Loucy (cell line): ENCODE results near the gene DHRSX.
"Not testable (repeated sequence)": the region's sequence is repeated elsewhere in the genome, so short reads cannot be mapped to it uniquely, and the experiment has no call there.

ENCODE experiments used
- H2AFZ ChIP-seq: fragments of 200-600 bp; sonication (generic); 2 replicates; pipeline ENCODE4 v1.6.0; 2016; ENCODE audit warnings: antibody characterized with exemption, mild to moderate bottlenecking, low read length, moderate library complexity
- H3F3A ChIP-seq: fragments of 200-600 bp; 2 replicates; pipeline ENCODE4 v1.6.0; 2016; ENCODE audit warnings: antibody characterized with exemption, low read depth, mild to moderate bottlenecking
- H3K27me3 ChIP-seq: fragments of 200-600 bp; sonication (generic); 2 replicates; pipeline ENCODE4 v1.6.1; 2014; ENCODE audit warnings: low read length, mild to moderate bottlenecking; ENCODE audit not compliant: insufficient read depth, poor library complexity, severe bottlenecking
- H3K36me3 ChIP-seq: fragments of 200-600 bp; sonication (generic); 2 replicates; pipeline ENCODE4 v1.6.1; 2016; ENCODE audit warnings: low read length; ENCODE audit not compliant: insufficient read depth
- H3K4me1 ChIP-seq: fragments of 200-600 bp; sonication (generic); 2 replicates; pipeline ENCODE4 v1.5.1; 2014; ENCODE audit warnings: low read length, mild to moderate bottlenecking; ENCODE audit not compliant: insufficient read depth, poor library complexity, severe bottlenecking
- H3K4me2 ChIP-seq: fragments of 200-600 bp; sonication (generic); 2 replicates; pipeline ENCODE4 v1.6.0; 2014; ENCODE audit warnings: antibody characterized with exemption, low read length, low read depth, mild to moderate bottlenecking; ENCODE audit not compliant: poor library complexity, severe bottlenecking
- H3K4me3 ChIP-seq: fragments of 200-600 bp; sonication (generic); 2 replicates; pipeline ENCODE4 v1.5.1; 2014; ENCODE audit warnings: low read length, mild to moderate bottlenecking, mixed read lengths; ENCODE audit not compliant: poor library complexity, severe bottlenecking
- H3K79me2 ChIP-seq: fragments of 200-600 bp; sonication (generic); 2 replicates; pipeline ENCODE4 v1.6.1; 2014; ENCODE audit warnings: low read length; ENCODE audit not compliant: insufficient read depth
- H3K9ac ChIP-seq: fragments of 200-600 bp; sonication (generic); 2 replicates; pipeline ENCODE4 v1.6.0; 2014; ENCODE audit warnings: mild to moderate bottlenecking, low read depth, low read length, moderate library complexity; ENCODE audit not compliant: poor library complexity, severe bottlenecking
- H3K9me2 ChIP-seq: fragments of 200-600 bp; sonication (generic); replicated peaks from 2 replicates; pipeline ENCODE4 v1.6.1; 2016; ENCODE audit warnings: low read depth, low read length, mixed read lengths
- H3K9me3 ChIP-seq: fragments of 200-600 bp; sonication (generic); 2 replicates; pipeline ENCODE4 v1.6.1; 2014; ENCODE audit warnings: mild to moderate bottlenecking, antibody characterized with exemption, low read length, low read depth; ENCODE audit not compliant: insufficient read depth
- H4K20me1 ChIP-seq: fragments of 200-600 bp; sonication (generic); 2 replicates; pipeline ENCODE4 v1.6.0; 2014; ENCODE audit warnings: antibody characterized with exemption, low read length, mild to moderate bottlenecking; ENCODE audit not compliant: insufficient read depth, poor library complexity, severe bottlenecking
- CTCF ChIP-seq: fragments of 200-600 bp; sonication (generic); conservative IDR thresholded peaks from 2 replicates; pipeline ENCODE4 v1.5.1; 2014; ENCODE audit warnings: mild to moderate bottlenecking, antibody characterized with exemption, low read length
- EZH2phosphoT487 ChIP-seq: fragments of 200-600 bp; IDR thresholded peaks from 2 replicates; pipeline ENCODE4 v1.6.1; 2018; ENCODE audit warnings: antibody characterized with exemption, mild to moderate bottlenecking, moderate library complexity, borderline replicate concordance

The DHRSX gene

DNA sequence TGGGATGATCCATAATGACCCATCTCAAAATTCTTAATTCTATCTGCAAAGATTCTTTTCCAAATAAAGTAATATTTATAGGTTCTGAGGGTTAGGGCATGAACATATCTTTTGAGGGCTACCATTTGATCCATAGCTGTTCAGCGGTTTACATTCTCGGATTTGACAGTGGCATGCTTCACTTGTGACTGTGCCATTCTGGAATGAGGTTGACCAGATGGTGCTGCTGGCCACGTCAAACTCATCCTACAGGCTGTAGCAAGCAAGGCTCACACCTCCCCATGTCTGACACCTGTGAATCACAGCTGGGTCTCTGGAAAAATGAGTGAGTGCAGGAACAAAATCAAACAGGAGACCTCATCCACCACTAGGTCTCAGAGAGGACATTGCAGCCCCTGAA, 280.5 kb downstream of the DHRSX start:
- Histone ChIP-seq H3F3A (no peaks in the 10 kb centered on the region), H3K79me2 (no peaks in the 10 kb centered on the region), H3K4me1 (no peaks in the 10 kb centered on the region), H3K9me3 (no peaks in the 10 kb centered on the region), H3K4me2 (no peak overlapping the region), H3K36me3 (peaks cover 3% of the 10 kb centered on the region; the same call in 1 of the 2 replicates), H3K9me2 (no peaks in the 10 kb centered on the region), H3K27me3 (no peaks in the 10 kb centered on the region), H2AFZ (no peak overlapping the region), H3K9ac (no peak overlapping the region), H4K20me1 (no peaks in the 10 kb centered on the region), H3K4me3 (no peak overlapping the region)
- no peak for TF ChIP-seq CTCF
- TF ChIP-seq EZH2phosphoT487: no peak

DNA sequence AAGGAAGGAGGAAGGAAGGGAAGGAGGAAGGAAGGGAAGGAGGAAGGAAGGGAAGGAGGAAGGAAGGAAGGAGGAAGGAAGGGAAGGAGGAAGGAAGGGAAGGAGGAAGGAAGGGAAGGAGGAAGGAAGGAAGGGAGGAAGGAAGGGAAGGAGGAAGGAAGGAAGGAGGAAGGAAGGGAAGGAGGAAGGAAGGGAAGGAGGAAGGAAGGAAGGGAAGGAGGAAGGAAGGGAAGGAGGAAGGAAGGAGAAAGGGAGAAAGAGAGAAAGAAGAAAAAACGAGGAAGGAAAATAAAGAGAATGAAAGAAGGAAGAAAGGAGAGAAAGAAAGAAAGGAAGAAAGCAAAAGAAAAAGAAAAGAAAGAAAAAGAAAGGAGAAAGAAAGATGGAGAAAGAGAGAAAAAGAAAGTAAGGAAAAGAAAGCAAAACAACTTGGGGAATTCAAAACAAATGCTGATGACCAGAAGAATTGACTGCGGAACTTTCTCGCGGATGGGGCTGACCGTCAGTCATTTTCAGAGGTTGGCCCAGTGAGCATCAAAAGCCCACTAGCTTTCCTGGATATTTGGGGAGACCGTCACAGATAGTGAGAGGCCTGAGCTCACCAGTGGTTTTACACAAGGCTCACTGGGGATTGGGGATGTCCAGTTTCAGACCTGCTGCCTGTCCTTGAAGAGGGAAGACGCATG, 286.5 kb downstream of the DHRSX start:
- H2AFZ ChIP-seq, H3K9me2 ChIP-seq, H3K4me1 ChIP-seq, H3K36me3 ChIP-seq, H4K20me1 ChIP-seq, H3K9ac ChIP-seq, H3F3A ChIP-seq, H3K9me3 ChIP-seq, H3K4me3 ChIP-seq, H3K79me2 ChIP-seq, H3K27me3 ChIP-seq, H3K4me2 ChIP-seq: not testable (repeated sequence)

DNA sequence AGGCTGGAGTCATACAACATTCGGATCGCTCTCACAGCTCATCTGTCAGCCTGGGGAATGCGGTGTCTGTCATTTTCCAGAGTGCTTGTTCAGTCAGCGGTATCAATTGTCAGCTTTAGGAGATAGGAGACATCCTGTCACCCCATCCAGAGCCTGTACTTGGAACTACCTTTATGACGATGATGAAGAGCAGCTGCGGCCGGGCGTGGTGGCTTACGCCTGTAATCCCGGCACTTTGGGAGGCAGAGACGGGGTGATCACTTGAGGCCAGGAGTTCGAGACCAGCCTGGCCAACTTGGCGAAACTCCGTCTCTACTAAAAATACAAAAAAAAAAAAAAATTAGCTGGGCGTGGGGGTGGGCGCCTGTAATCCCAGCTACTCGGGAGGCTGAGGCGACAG, 289.1 kb downstream of the DHRSX start:
- H3K9ac ChIP-seq: not testable (repeated sequence)

GRCh38 chrX:2193273-2193592, 307.5 kb downstream of the DHRSX start:
- Histone ChIP-seq H3K9ac (no peak overlapping the region), H3K4me1 (no peaks in the 10 kb centered on the region), H3K79me2 (no peaks in the 10 kb centered on the region), H3F3A (no peaks in the 10 kb centered on the region), H3K4me2 (no peak overlapping the region), H3K36me3 (no peaks in the 10 kb centered on the region), H3K4me3 (no peak overlapping the region), H3K27me3 (no peaks in the 10 kb centered on the region), H4K20me1 (no peaks in the 10 kb centered on the region), H2AFZ (no peak overlapping the region), H3K9me2 (no peaks in the 10 kb centered on the region), H3K9me3 (no peaks in the 10 kb centered on the region)
- TF ChIP-seq CTCF (no peak), EZH2phosphoT487 (no peak)

More for the DNA sequence above, 289.1 kb downstream of the DHRSX start:
- not testable (repeated sequence) for H4K20me1 ChIP-seq, H3K9me3 ChIP-seq, H3K27me3 ChIP-seq, H3K36me3 ChIP-seq, H3K79me2 ChIP-seq, H3K4me3 ChIP-seq, H3K4me1 ChIP-seq, H3K9me2 ChIP-seq, H3F3A ChIP-seq, H3K4me2 ChIP-seq, H2AFZ ChIP-seq
